Pancreas (tissue), 10 donors: Measurements from ENCODE around the gene SLC27A1. TPM values are rescaled to one million over a fixed set of nuclear protein-coding genes. Genes with fewer than 3 reads are reported as not detected.
A peak's percentile ranks its signal among the peaks of the same experiment; 100 is the strongest.

Source experiments
- ATAC-seq, 4 donors: fragments of 200-7000 bp; cut with Tn5 transposase; one replicate each; pipeline versions ENCODE4 v1.8.0 to v1.9.1; 2020; ENCODE audit warnings: mild to moderate bottlenecking in 4 of 4, moderate library complexity in 4 of 4
- DNase-seq, 6 donors: peaks; one replicate each; pipeline ENCODE4 v3.0.0-alpha.2; 2020
- FAIRE-seq: peaks from 2 replicates; lab custom pipeline; 2012; peaks lifted over from hg19 to GRCh38; lab: Jason Lieb, UNC
- H3K27ac ChIP-seq, 4 donors: fragments of 200-600 bp; sonication (generic); 1 replicate in 3 of 4; 2 replicates in 1 of 4; pipeline versions ENCODE4 v1.5.0 to v1.8.0; 2020
- H3K27me3 ChIP-seq, 4 donors: fragments of 200-600 bp; one replicate each; pipeline ENCODE4 v1.8.0; 2021
- H3K36me3 ChIP-seq, 3 donors: fragments of 200-600 bp; sonication (generic) in 1 of 3; one replicate each; pipeline versions ENCODE4 v1.5.0 to v1.8.0; 2020 to 2021
- H3K4me1 ChIP-seq, 3 donors: fragments of 200-600 bp; one replicate each; pipeline ENCODE4 v1.8.0; 2021
- H3K4me3 ChIP-seq, 4 donors: fragments of 200-600 bp; sonication (generic) in 2 of 4; one replicate each; pipeline versions ENCODE4 v1.5.0 to v1.8.0; 2020 to 2021
- H3K9me3 ChIP-seq, 4 donors: fragments of 200-600 bp; one replicate each; pipeline ENCODE4 v1.8.0; 2021
- CTCF ChIP-seq, 4 donors: fragments of 200-600 bp; sonication (generic) in 3 of 4; IDR thresholded peaks; one replicate each; pipeline versions ENCODE4 v1.5.0 to v1.8.0; 2021; ENCODE audit warnings: antibody characterized with exemption in 4 of 4
- WGBS, 2 donors: extraction: QIAGEN DNeasy Blood & Tissue Kit; methylation state at CpG; one replicate each; pipeline ENCODE4 v1.1.7; 2013; 5-methylcytosine and 5-hydroxymethylcytosine counted together
- intact Hi-C, 3 donors: fragments of 100-400 bp; cut with DNase I; formaldehyde crosslinking; loops; one replicate each; pipeline versions ENCODE4 v1.11.1 to v1.14.2; 2022
- polyA plus RNA-seq, 2 donors: library from polyadenylated mRNA; stranded (reverse); fragments of 200-250 nt; gene quantifications; one replicate each; pipeline ENCODE4 v1.2.3, GENCODE V29; 2013
- total RNA-seq, 6 donors: library from RNA; stranded (reverse); fragmentation: NEBNext Ultra II Directional in 4 of 6; extraction: Animal tissue kit (Norgen Biotek cat#: 25700) in 4 of 6; gene quantifications; one replicate each; pipeline versions ENCODE4 v1.2.1 to v1.2.4, GENCODE V29; 2021 to 2023
- donor health status: healthy with polysubstance abuse.
- donor health status: DM: no; HTN: no; CAD: no; lungs with moderate emphysema.
- donor health status: DM: no; HTN: no; CAD: no.
- donor health status: control.
- donor health status: control.
- donor health status: Bipolar disorder and iron deficiency.
- donor health status: DM: yes; HTN: yes; CAD: no.
- donor health status: DM: no; HTN: no; CAD: no.
- donor health status: DM: no; HTN: no; CAD: no.
- donor health status: DM: yes; HTN: yes; CAD: no.

SLC27A1 gene
- total and polyA plus RNA-seq, 8 donors: 9.4 to 37.1 (median 11.4) TPM

GRCh38 chr19:17486545-17487240 lies 16.4 kb downstream of the SLC27A1 start:
- no peak for TF ChIP-seq CTCF (IDR thresholded peaks at IDR 0.05)
- ATAC-seq (no peak), FAIRE-seq (no peak), DNase-seq (peak in 1 of 6 donors; percentile 79)
- Histone ChIP-seq H3K9me3 (no peaks in the 10 kb centered on the region), H3K4me1 (peaks cover 0 to 10% (median 0%) of the 10 kb centered on the region in 3 donors), H3K27me3 (no peaks in the 10 kb centered on the region), H3K4me3 (no peak overlapping the region), H3K36me3 (no peaks in the 10 kb centered on the region), H3K27ac (no peak overlapping the region)
- intact Hi-C loops: no loop called here
- WGBS, 2 donors: 96% methylated on average over 51 to 58 of the region's 58 CpGs

GRCh38 chr19:17487284-17488121 lies 17.2 kb downstream of the SLC27A1 start:
- Histone ChIP-seq H3K36me3 (no peaks in the 10 kb centered on the region), H3K27me3 (no peaks in the 10 kb centered on the region), H3K4me3 (no peak overlapping the region), H3K9me3 (no peaks in the 10 kb centered on the region), H3K4me1 (peaks cover 0 to 10% (median 0%) of the 10 kb centered on the region in 3 donors), H3K27ac (no peak overlapping the region)
- DNase-seq (peak in 2 of 6 donors; percentile 45 to 55), FAIRE-seq (no peak), ATAC-seq (no peak)
- no peak for TF ChIP-seq CTCF (IDR thresholded peaks at IDR 0.05)
- WGBS, 2 donors: 71 to 76% methylated on average over 18 of the region's 18 CpGs
- intact Hi-C loops: no loop called here

- WGBS, 2 donors: 29 to 31% methylated on average over 28 to 31 of the region's 31 CpGs
- Histone ChIP-seq H3K4me1 (peaks cover 0 to 10% (median 0%) of the 10 kb centered on the region in 3 donors), H3K27me3 (no peaks in the 10 kb centered on the region), H3K36me3 (no peaks in the 10 kb centered on the region), H3K4me3 (peak overlapping the region in 2 of 4 donors; percentile 20 to 33), H3K9me3 (no peaks in the 10 kb centered on the region), H3K27ac (no peak overlapping the region)
- DNase-seq (peak; percentile 86 to 94 (median 90)), FAIRE-seq (no peak), ATAC-seq (peak; percentile 98 to 99 (median 98))
- intact Hi-C loops: no loop called here
- peak in 1 of 4 donors; percentile 7 for TF ChIP-seq CTCF (IDR thresholded peaks at IDR 0.05)
These were observed 18.5 kb downstream of the SLC27A1 start for GRCh38 chr19:17488593-17489391.

- Histone ChIP-seq H3K27ac (no peak overlapping the region), H3K4me3 (no peak overlapping the region)
- intact Hi-C loops: no loop called here
These were observed 19.2 kb downstream of the SLC27A1 start for GRCh38 chr19:17489392-17490030.

More at GRCh38 chr19:17489392-17490030, 19.2 kb downstream of the SLC27A1 start:
- Histone ChIP-seq H3K4me1 (peaks cover 0 to 10% (median 0%) of the 10 kb centered on the region in 3 donors), H3K9me3 (no peaks in the 10 kb centered on the region), H3K27me3 (no peaks in the 10 kb centered on the region), H3K36me3 (no peaks in the 10 kb centered on the region)
- DNase-seq: no peak
- no peak for TF ChIP-seq CTCF (IDR thresholded peaks at IDR 0.05)
- WGBS, 2 donors: 83 to 84% methylated on average over 9 of the region's 9 CpGs
- no peak for FAIRE-seq
- no peak for ATAC-seq
